Heart left ventricle (tissue), 16 donors: Measurements from ENCODE around the gene ZNF507. TPM values are rescaled to one million over a fixed set of nuclear protein-coding genes. Genes with fewer than 3 reads are reported as not detected.

Source experiments
- ATAC-seq, 4 donors: fragments of 200-7000 bp; cut with Tn5 transposase; one replicate each; pipeline ENCODE4 v1.9.1; 2020 to 2022; ENCODE audit warnings: moderate library complexity in 4 of 4, mild to moderate bottlenecking in 3 of 4, moderate number of reproducible peaks in 1 of 4
- DNase-seq, 5 donors: peaks; one replicate each; pipeline ENCODE4 v3.0.0-alpha.2; 2020
- H3K27ac ChIP-seq, 12 donors: fragments of 200-600 bp; sonication (generic) in 4 of 12; one replicate each; pipeline versions ENCODE4 v1.5.0 to v1.8.0; 2016 to 2022; ENCODE audit warnings: mild to moderate bottlenecking in 2 of 12
- H3K27me3 ChIP-seq, 9 donors: fragments of 200-600 bp; sonication (generic) in 2 of 9; one replicate each; pipeline versions ENCODE4 v1.5.1 to v1.8.0; 2016 to 2022; ENCODE audit warnings: mild to moderate bottlenecking in 3 of 9
- H3K36me3 ChIP-seq, 9 donors: fragments of 200-600 bp; sonication (generic) in 2 of 9; one replicate each; pipeline versions ENCODE4 v1.5.0 to v1.8.0; 2018 to 2022; ENCODE audit warnings: mild to moderate bottlenecking in 2 of 9
- H3K4me1 ChIP-seq, 12 donors: fragments of 200-600 bp; sonication (generic) in 4 of 12; one replicate each; pipeline versions ENCODE4 v1.5.0 to v1.8.0; 2016 to 2022; ENCODE audit warnings: mild to moderate bottlenecking in 3 of 12
- H3K4me3 ChIP-seq, 12 donors: fragments of 200-600 bp; sonication (generic) in 4 of 12; one replicate each; pipeline versions ENCODE4 v1.5.0 to v1.8.0; 2017 to 2022; ENCODE audit warnings: mild to moderate bottlenecking in 9 of 12, moderate library complexity in 4 of 12
- H3K9me3 ChIP-seq, 12 donors: fragments of 200-600 bp; sonication (generic) in 4 of 12; one replicate each; pipeline versions ENCODE4 v1.5.0 to v1.8.0; 2016 to 2022; ENCODE audit warnings: mild to moderate bottlenecking in 1 of 12
- POLR2A ChIP-seq, 2 donors: fragments of 450-650 bp; IDR thresholded peaks; one replicate each; pipeline ENCODE4 v1.6.1; 2017; ENCODE audit warnings: antibody characterized with exemption in 2 of 2, mild to moderate bottlenecking in 2 of 2, moderate library complexity in 2 of 2
- WGBS, 4 donors: extraction: QIAGEN DNeasy Blood & Tissue Kit in 2 of 4; methylation state at CpG; one replicate each; pipeline versions ENCODE4 v1.1.5 to v1.1.7; 2013 to 2018; 5-methylcytosine and 5-hydroxymethylcytosine counted together
- intact Hi-C, 10 donors: fragments of 100-400 bp; cut with DNase I; formaldehyde crosslinking; loops; one replicate each; pipeline versions ENCODE4 v1.11.1 to v1.14.2; 2022
- polyA plus RNA-seq, 2 donors: library from polyadenylated mRNA; stranded (reverse); fragments of 200-250 nt; gene quantifications; one replicate each; pipeline ENCODE4 v1.2.3, GENCODE V29; 2013
- total RNA-seq, 9 donors: library from RNA; depleted of rRNA in 2 of 9; stranded (reverse); fragments of >200 nt in 2 of 9; fragmentation: NEBNext Ultra II Directional in 3 of 9; extraction: Animal tissue kit (Norgen Biotek cat#: 25700) in 3 of 9; gene quantifications; one replicate each; pipeline versions ENCODE4 v1.1.0 to v1.2.4, GENCODE V29; 2016 to 2023
- TF ChIP-seq, protein P1 (sequence below), 12 donors: fragments of 200-600 bp; sonication (generic) in 4 of 12; IDR thresholded peaks; one replicate each; pipeline versions ENCODE4 v1.5.0 to v1.8.0; 2018 to 2022; ENCODE audit warnings: antibody characterized with exemption in 12 of 12, mild to moderate bottlenecking in 5 of 12
- donor health status: ischemic (EF 13 %, LVEDD 7.1; RV severe dilation, severe dysfunction).
- donor health status: healthy with polysubstance abuse.
- donor health status: DM: no; HTN: yes; CAD: no.
- donor health status: DM: no; HTN: no; CAD: no.
- donor health status: ischemic (EF 25% LVEDD 6.9; RV normal size, moderate dysfunction).
- donor health status: ischemic (EF 25% LVEDD 5.7; RV mildly dilated, moderate dysfunction).
- donor health status: healthy.
- donor health status: DM: yes; HTN: yes; CAD: no.
- donor health status: ischemic (EF 35%, LVEDD 5.7; RV mildly dilated, moderate dysfunction).
- donor health status: nonischemic (EF 11% LVEDD 7.7; RV severe dilation, severe dysfunction).
- donor health status: DM: yes; HTN: yes; CAD: no.
- donor health status: PGD.
- donor health status: ischemic (EF 29% LVEDD 5.4; RV normal size, mild dysfunction).
- donor health status: nonischemic (EF 23%, LVEDD 6.1; RV moderate dilation, normal function).

Gene ZNF507
- total and polyA plus RNA-seq, 11 donors = 4.2 to 27.3 (median 16.9) TPM

DNA sequence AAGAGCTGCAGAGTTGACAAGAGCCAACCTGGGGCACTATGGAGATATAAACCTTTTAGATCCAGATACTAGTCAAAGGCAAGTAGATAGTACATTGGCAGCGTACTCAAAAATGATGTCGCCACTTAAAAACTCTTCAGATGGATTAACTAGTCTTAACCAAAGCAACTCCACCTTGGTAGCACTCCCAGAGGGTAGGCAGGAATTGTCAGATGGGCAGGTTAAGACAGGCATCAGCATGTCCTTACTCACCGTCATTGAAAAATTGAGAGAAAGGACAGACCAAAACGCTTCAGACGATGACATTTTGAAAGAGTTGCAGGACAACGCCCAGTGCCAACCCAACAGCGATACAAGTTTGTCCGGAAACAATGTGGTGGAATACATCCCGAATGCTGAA is 8.9 kb downstream of the ZNF507 start:
- Histone ChIP-seq H3K4me3 (no peak overlapping the region), H3K27me3 (peaks cover 0 to 35% (median 0%) of the 10 kb centered on the region in 9 donors), H3K36me3 (peaks cover 2 to 86% (median 69%) of the 10 kb centered on the region in 9 donors), H3K9me3 (no peaks in the 10 kb centered on the region), H3K4me1 (peaks cover 0 to 28% (median 16%) of the 10 kb centered on the region in 12 donors), H3K27ac (no peak overlapping the region)
- no peak for ATAC-seq
- no peak for DNase-seq
- TF ChIP-seq POLR2A (IDR thresholded peaks at IDR 0.05) = no peak
- TF ChIP-seq, protein P1, sequence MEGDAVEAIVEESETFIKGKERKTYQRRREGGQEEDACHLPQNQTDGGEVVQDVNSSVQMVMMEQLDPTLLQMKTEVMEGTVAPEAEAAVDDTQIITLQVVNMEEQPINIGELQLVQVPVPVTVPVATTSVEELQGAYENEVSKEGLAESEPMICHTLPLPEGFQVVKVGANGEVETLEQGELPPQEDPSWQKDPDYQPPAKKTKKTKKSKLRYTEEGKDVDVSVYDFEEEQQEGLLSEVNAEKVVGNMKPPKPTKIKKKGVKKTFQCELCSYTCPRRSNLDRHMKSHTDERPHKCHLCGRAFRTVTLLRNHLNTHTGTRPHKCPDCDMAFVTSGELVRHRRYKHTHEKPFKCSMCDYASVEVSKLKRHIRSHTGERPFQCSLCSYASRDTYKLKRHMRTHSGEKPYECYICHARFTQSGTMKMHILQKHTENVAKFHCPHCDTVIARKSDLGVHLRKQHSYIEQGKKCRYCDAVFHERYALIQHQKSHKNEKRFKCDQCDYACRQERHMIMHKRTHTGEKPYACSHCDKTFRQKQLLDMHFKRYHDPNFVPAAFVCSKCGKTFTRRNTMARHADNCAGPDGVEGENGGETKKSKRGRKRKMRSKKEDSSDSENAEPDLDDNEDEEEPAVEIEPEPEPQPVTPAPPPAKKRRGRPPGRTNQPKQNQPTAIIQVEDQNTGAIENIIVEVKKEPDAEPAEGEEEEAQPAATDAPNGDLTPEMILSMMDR (IDR thresholded peaks at IDR 0.05) = no peak
- intact Hi-C loops = loop anchor here in 1 of 10 donors (5.0 kb wide), 1 partner anchor 228 kb away; the partner anchor contains the start of gene PDCD5
- WGBS, 4 donors = 92 to 95% (median 93%) methylated on average over 9 of the region's 9 CpGs

DNA sequence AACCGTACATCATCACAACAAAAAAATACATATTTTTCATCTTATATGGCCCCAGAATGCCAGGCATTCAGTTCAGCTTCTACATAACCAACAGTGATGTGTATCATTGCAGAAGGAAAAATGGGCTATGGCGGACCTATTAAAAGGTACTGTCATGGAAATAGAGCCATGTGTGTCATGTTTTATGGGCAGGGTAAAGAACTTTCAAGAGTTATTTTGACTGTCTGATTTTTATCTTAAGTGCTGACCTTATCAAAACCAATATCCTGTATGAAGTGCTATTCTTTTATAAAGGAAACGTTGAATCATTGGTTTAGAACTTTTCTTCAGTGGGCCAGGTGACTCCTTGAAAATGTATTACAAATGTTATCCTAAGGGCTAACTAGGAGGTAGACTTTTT is 9.9 kb downstream of the ZNF507 start:
- Histone ChIP-seq H3K4me3 (no peak overlapping the region), H3K27ac (no peak overlapping the region), H3K4me1 (peaks cover 0 to 20% (median 13%) of the 10 kb centered on the region in 12 donors), H3K36me3 (peaks cover 2 to 86% (median 75%) of the 10 kb centered on the region in 9 donors), H3K9me3 (no peaks in the 10 kb centered on the region), H3K27me3 (peaks cover 0 to 31% (median 0%) of the 10 kb centered on the region in 9 donors)
- TF ChIP-seq, protein P1 (IDR thresholded peaks at IDR 0.05) = no peak
- intact Hi-C loops = no loop called here
- DNase-seq (no peak), ATAC-seq (no peak)
- WGBS, 4 donors = 87 to 94% (median 91%) methylated on average over 3 of the region's 3 CpGs

DNA sequence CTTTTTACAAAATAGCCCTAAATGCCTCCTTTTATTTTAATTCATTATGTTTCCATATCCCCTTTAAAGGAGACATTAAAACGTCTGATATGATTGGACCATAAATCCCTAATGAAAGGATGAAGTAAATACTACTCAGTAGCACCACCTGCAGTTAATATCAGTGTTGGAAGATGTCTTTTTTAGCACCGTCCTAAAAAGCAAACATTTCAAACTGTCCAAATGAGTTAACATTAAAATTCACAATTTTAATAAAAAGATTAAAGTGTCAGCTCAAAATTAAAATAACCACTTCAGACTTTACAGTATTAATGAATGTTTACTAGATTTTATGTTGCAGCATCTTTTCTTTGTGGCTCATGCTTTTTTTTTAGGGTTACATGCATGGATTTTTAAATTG is 12.3 kb downstream of the ZNF507 start:
- H3K4me3 ChIP-seq = no peak overlapping the region
- DNase-seq = no peak
- peaks cover 2 to 97% (median 82%) of the 10 kb centered on the region in 9 donors for H3K36me3 ChIP-seq
- H3K27ac ChIP-seq = no peak overlapping the region
- H3K27me3 ChIP-seq = peaks cover 0 to 32% (median 0%) of the 10 kb centered on the region in 9 donors
- H3K4me1 ChIP-seq = peaks cover 0 to 3% (median 0%) of the 10 kb centered on the region in 12 donors
- no peaks in the 10 kb centered on the region for H3K9me3 ChIP-seq
- WGBS, 4 donors = 15 to 23% (median 17%) methylated on average over 2 of the region's 2 CpGs
- TF ChIP-seq, protein P1 (IDR thresholded peaks at IDR 0.05) = peak in 5 of 12 donors; percentile 10 to 35 (median 19)
- no peak for TF ChIP-seq POLR2A (IDR thresholded peaks at IDR 0.05)
- ATAC-seq = no peak
- intact Hi-C loops = no loop called here

DNA sequence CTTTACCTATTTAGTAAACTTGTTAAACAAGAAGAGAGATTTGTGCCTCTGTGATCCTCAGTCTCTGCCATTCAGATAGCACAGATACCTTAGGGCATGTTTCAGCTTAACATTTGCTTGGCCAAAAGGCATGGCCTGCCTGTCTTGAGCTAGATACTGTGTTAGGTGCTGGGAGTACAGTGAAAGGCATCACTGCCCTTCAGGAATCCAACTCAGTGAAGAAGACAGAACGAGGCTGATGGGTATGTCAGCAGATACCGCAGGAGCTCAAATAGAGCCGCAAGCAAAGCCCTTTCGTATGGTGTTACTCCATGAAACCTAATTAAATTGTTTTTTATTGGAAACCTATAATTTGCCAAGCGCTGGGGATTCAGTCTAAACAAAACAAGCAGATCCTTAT is 12.9 kb downstream of the ZNF507 start:
- WGBS, 4 donors = 97 to 98% (median 97%) methylated on average over 5 of the region's 5 CpGs
- Histone ChIP-seq H3K4me3 (no peak overlapping the region), H3K27ac (no peak overlapping the region), H3K27me3 (peaks cover 0 to 37% (median 0%) of the 10 kb centered on the region in 9 donors), H3K36me3 (peaks cover under 1 to 97% (median 77%) of the 10 kb centered on the region in 9 donors), H3K9me3 (no peaks in the 10 kb centered on the region), H3K4me1 (peaks cover 0 to 7% (median 2%) of the 10 kb centered on the region in 12 donors)
- TF ChIP-seq, protein P1 (IDR thresholded peaks at IDR 0.05) = no peak
- TF ChIP-seq POLR2A (IDR thresholded peaks at IDR 0.05) = no peak
- intact Hi-C loops = no loop called here
- no peak for DNase-seq
- ATAC-seq = no peak
